SU-DHL-6 (cell line): Measurements from ENCODE around the gene VTA1.

Experiments used
- CTCF ChIP-seq: fragments of 200-600 bp; sonication (generic); IDR thresholded peaks from one replicate; pipeline ENCODE4 v1.5.1; 2017; ENCODE audit warnings: antibody characterized with exemption, mild to moderate bottlenecking, low read length, moderate library complexity; ENCODE audit not compliant: insufficient read depth, poor library complexity, severe bottlenecking
- EZH2phosphoT487 ChIP-seq: fragments of 200-600 bp; sonication (generic), shearing (Covaris generic); conservative IDR thresholded peaks from 2 replicates; pipeline ENCODE4 v1.6.1; 2018; ENCODE audit warnings: mild to moderate bottlenecking, antibody characterized with exemption, low read length, moderate library complexity, mixed read lengths

GRCh38 chr6:142210606-142211005 lies 63.5 kb downstream of the VTA1 start:
- no peak for TF ChIP-seq CTCF
- no peak for TF ChIP-seq EZH2phosphoT487
